Stimulated activated naive CD8-positive, alpha-beta T cell treated with anti-CD3 and anti-CD28 coated beads, Interleukin-15, Interleukin-2, amounts not matched to agents 100 ng/mL and 50 ng/mL, for 24 hours (primary cell): ENCODE measurements around the gene IDH2.
"Not testable (repeated sequence)": the region's sequence is repeated elsewhere in the genome, so short reads cannot be mapped to it uniquely, and the experiment has no call there.

Source experiments
- H3K27ac Mint-ChIP-seq: one replicate; pipeline ENCODE4 v1.8.0; 2021; ENCODE audit warnings: mild to moderate bottlenecking, mixed read lengths
- H3K27me3 Mint-ChIP-seq: one replicate; pipeline ENCODE4 v1.8.0; 2021; ENCODE audit warnings: mixed read lengths
- H3K36me3 Mint-ChIP-seq: one replicate; pipeline ENCODE4 v1.8.0; 2021; ENCODE audit warnings: low read depth, mixed read lengths
- H3K4me1 Mint-ChIP-seq: one replicate; pipeline ENCODE4 v1.8.0; 2021; ENCODE audit warnings: low read depth, mixed read lengths
- H3K4me3 Mint-ChIP-seq: one replicate; pipeline ENCODE4 v1.8.0; 2021; ENCODE audit warnings: mild to moderate bottlenecking, mixed read lengths
- H3K9me3 Mint-ChIP-seq: one replicate; pipeline ENCODE4 v1.8.0; 2021; ENCODE audit warnings: mixed read lengths

IDH2 gene

DNA sequence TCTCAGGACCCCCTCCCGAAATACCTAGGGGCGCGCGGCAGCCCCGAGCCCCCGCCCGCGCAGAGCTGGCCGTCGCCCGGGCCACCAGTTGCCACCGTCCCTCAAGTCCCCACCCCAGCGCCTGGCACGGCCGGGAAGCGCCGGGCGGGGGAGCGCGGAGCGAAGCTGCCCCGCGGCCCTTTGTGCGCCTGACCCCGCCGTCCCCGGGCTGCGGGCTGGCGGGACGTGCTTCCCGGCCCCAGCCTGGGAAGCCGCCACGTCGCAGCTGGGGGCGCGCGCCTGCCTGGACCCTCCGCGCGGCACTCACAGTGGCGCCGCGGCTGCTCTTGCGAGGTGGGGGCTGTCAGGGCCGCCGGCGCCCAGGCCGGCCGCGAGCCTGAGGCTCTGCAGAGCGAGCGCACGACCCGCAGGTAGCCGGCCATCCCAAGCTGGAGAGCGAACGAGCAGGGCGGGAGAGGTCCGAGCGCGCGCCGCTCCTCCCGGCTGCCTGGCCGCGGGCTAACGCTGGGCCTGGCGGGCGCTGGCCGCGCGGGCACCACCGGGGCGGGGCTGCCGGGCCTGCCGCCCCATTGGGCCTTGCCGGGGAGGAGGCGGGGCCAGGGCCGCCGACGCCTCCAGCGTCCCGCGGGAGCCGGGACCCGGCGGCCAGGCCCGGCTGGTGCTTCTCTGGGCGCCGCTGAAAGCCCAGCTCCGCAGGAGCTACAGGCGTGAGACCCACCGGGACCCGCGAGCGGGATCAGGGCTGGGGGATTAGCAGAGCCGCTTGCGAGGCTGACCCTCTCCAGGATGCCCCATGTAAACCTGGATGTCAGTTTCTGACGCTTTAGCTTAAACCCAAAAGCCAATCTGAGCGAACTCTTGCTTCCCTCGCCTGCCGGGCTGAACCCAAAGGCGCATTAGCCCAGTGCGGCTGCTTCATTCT lies at the start of gene IDH2:
Gene IDH2 (minus strand): TSS at position 500 of the 922 bp plus-strand sequence. CDS start 78 bp downstream, at position 422.
- Mint-ChIP-seq H3K27ac (peak within 1 kb of the TSS; percentile 85), H3K36me3 (peaks cover 9% of the 10 kb centered on the region), H3K4me3 (peak within 1 kb of the TSS; percentile 88), H3K9me3 (no peaks in the 10 kb centered on the region), H3K4me1 (peaks cover 53% of the 10 kb centered on the region), H3K27me3 (no peaks in the 10 kb centered on the region)

- not testable (repeated sequence) for H3K36me3 Mint-ChIP-seq, H3K9me3 Mint-ChIP-seq, H3K27ac Mint-ChIP-seq, H3K4me3 Mint-ChIP-seq, H3K4me1 Mint-ChIP-seq, H3K27me3 Mint-ChIP-seq
These were observed 48.3 kb upstream of the IDH2 start for GRCh38 chr15:90150551-90150950.

GRCh38 chr15:90149609-90150340 lies 47.5 kb upstream of the IDH2 start:
- Mint-ChIP-seq H3K4me1 (no peaks in the 10 kb centered on the region), H3K9me3 (no peaks in the 10 kb centered on the region), H3K4me3 (no peak overlapping the region), H3K27me3 (no peaks in the 10 kb centered on the region), H3K27ac (no peak overlapping the region), H3K36me3 (no peaks in the 10 kb centered on the region)

- not testable (repeated sequence) for H3K27ac Mint-ChIP-seq, H3K9me3 Mint-ChIP-seq, H3K27me3 Mint-ChIP-seq, H3K36me3 Mint-ChIP-seq, H3K4me3 Mint-ChIP-seq
- H3K4me1 Mint-ChIP-seq, result peaks cover 16% of the 10 kb centered on the region
These were observed 44.0 kb upstream of the IDH2 start for GRCh38 chr15:90146198-90146761.

GRCh38 chr15:90145761-90146160 lies 43.5 kb upstream of the IDH2 start:
- Mint-ChIP-seq H3K9me3 (no peaks in the 10 kb centered on the region), H3K27ac (no peak overlapping the region), H3K4me1 (peaks cover 16% of the 10 kb centered on the region), H3K36me3 (no peaks in the 10 kb centered on the region), H3K27me3 (no peaks in the 10 kb centered on the region), H3K4me3 (no peak overlapping the region)

- H3K4me3 Mint-ChIP-seq, result no peak overlapping the region
- H3K27me3 Mint-ChIP-seq, result no peaks in the 10 kb centered on the region
- peaks cover 16% of the 10 kb centered on the region for H3K4me1 Mint-ChIP-seq
- H3K9me3 Mint-ChIP-seq, result no peaks in the 10 kb centered on the region
- H3K27ac Mint-ChIP-seq, result no peak overlapping the region
- H3K36me3 Mint-ChIP-seq, result no peaks in the 10 kb centered on the region
These were observed 43.0 kb upstream of the IDH2 start for GRCh38 chr15:90145259-90145658.

DNA sequence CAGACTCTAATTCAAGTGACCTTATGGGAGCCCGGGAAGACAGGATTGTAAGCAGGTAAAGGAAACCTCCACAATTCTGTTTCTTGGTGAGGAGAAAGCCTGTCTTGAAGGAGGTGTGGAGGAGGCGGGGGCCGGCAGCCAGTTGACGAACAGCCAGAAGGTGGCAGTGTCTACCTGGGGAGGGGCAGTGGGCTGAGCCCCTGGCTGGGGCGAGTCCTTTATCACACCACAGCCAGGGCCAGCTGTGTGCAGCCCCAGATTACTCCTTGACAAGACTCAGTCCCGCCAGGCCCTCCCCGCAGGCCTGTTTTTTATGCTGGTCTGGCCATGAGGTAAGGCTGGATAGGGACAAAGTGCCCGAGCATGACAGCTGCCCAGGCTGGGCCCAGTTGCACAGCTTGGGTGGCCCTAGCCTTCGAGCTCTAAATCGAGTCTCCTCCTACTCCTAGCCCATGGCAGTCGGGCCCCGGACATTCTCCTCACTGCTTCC lies 40.9 kb upstream of the IDH2 start:
- Mint-ChIP-seq H3K27me3 (no peaks in the 10 kb centered on the region), H3K4me3 (no peak overlapping the region), H3K36me3 (no peaks in the 10 kb centered on the region), H3K27ac (no peak overlapping the region), H3K4me1 (peaks cover 25% of the 10 kb centered on the region), H3K9me3 (no peaks in the 10 kb centered on the region)

DNA sequence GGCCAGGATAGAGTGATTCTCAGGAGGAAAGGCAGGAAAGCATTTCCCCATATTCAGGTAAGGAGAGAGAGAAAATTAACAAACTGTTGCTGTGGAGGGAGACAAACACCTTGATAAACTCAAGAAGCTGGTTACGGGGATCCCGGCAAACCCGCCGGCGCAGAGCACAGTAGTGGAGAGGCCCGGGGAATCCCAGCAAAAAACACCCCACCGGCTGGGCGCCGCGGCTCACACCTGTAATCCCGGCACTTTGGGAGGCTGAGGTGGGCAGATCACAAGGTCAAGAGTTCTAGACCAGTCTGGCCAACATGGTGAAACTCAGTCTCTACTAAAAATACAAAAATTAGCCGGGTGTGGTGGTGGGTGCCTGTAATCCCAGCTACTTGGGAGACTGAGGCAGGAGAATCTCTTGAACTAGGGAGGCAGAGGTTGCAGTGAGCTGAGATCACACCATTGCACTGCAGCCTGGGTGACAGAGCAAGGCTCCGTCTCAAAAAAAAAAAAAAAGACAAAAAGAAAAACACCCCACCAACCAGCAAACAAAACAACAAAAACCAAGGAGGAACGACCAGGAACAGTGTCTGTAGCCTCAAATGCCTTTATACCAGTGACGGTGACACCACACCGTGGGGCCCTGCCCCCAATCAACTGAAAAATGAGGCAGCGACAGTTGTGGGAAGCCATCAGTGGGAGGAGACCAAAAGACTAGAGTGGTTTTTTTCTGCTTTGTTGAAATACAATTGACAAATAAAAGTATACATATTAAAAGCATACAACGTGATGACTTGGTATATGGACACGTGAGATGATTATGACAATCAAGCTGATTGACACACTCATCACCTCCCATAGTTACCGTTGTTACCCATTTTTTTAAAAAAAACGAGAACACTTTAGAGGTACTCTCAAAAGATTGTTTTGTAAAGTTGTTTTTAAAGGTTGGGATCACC lies 40.2 kb upstream of the IDH2 start:
- Mint-ChIP-seq H3K36me3 (no peaks in the 10 kb centered on the region), H3K27me3 (no peaks in the 10 kb centered on the region), H3K4me3 (peak overlapping the region; percentile 17), H3K27ac (no peak overlapping the region), H3K9me3 (no peaks in the 10 kb centered on the region), H3K4me1 (peaks cover 25% of the 10 kb centered on the region)

DNA sequence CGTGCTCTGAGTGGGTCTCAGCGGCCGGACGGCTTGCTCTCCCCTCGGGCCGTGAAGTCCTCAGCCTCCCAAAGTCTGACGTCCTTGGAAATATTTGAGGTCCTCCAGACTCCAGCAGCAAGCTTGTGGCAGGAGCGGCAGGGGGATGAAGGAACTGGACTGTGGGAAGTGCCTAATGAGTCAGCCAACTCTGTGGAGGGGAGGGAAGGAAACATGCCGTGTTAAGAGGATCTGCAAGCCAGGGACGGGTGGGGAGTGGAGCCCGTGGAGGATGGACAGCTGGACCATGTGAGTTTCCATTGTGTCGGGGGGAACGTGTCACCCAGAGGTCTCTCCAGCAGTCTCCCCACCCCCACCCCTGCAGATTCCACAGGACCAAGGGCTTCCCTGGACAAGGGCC lies 39.4 kb upstream of the IDH2 start:
- no peaks in the 10 kb centered on the region for H3K36me3 Mint-ChIP-seq
- no peaks in the 10 kb centered on the region for H3K9me3 Mint-ChIP-seq
- H3K27ac Mint-ChIP-seq, result no peak overlapping the region
- no peak overlapping the region for H3K4me3 Mint-ChIP-seq
- H3K4me1 Mint-ChIP-seq, result peaks cover 25% of the 10 kb centered on the region
- H3K27me3 Mint-ChIP-seq, result no peaks in the 10 kb centered on the region

DNA sequence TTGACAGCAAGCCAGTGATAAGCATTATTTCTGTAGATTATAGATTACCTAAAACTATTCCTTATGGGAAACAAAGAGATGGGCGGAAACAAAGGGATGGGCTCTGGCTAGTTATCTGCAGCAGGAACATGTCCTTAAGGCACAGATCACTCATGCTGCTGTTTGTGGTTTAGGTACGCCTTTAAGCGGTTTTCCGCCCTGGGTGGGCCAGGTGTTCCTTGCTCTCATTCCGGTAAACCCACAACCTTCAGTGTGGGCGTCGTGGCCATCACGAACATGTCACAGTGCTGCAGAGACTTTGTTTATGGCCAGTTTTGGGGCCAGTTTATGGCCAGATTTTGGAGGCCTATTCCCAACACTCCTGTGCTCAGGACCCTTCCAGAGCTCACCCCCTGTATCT lies 37.3 kb upstream of the IDH2 start:
- not testable (repeated sequence) for H3K27me3 Mint-ChIP-seq, H3K9me3 Mint-ChIP-seq, H3K36me3 Mint-ChIP-seq, H3K4me3 Mint-ChIP-seq, H3K27ac Mint-ChIP-seq
- peaks cover 25% of the 10 kb centered on the region for H3K4me1 Mint-ChIP-seq

- no peak overlapping the region for H3K4me3 Mint-ChIP-seq
- H3K36me3 Mint-ChIP-seq, result no peaks in the 10 kb centered on the region
- no peak overlapping the region for H3K27ac Mint-ChIP-seq
- peaks cover 25% of the 10 kb centered on the region for H3K4me1 Mint-ChIP-seq
- H3K27me3 Mint-ChIP-seq, result no peaks in the 10 kb centered on the region
- no peaks in the 10 kb centered on the region for H3K9me3 Mint-ChIP-seq
These were observed 36.0 kb upstream of the IDH2 start for GRCh38 chr15:90138071-90138833.

- H3K27me3 Mint-ChIP-seq, result no peaks in the 10 kb centered on the region
- H3K27ac Mint-ChIP-seq, result no peak overlapping the region
- H3K36me3 Mint-ChIP-seq, result no peaks in the 10 kb centered on the region
- H3K9me3 Mint-ChIP-seq, result no peaks in the 10 kb centered on the region
- H3K4me3 Mint-ChIP-seq, result no peak overlapping the region
- H3K4me1 Mint-ChIP-seq, result no peaks in the 10 kb centered on the region
These were observed 30.2 kb upstream of the IDH2 start for GRCh38 chr15:90132437-90132836.

GRCh38 chr15:90131848-90132247 lies 29.6 kb upstream of the IDH2 start:
- Mint-ChIP-seq H3K4me3 (no peak overlapping the region), H3K27me3 (peaks cover 3% of the 10 kb centered on the region), H3K9me3 (no peaks in the 10 kb centered on the region), H3K4me1 (no peaks in the 10 kb centered on the region), H3K36me3 (no peaks in the 10 kb centered on the region), H3K27ac (no peak overlapping the region)

GRCh38 chr15:90130291-90130690 lies 28.0 kb upstream of the IDH2 start:
- Mint-ChIP-seq H3K27me3 (peaks cover 8% of the 10 kb centered on the region), H3K36me3 (no peaks in the 10 kb centered on the region), H3K4me1 (no peaks in the 10 kb centered on the region), H3K4me3 (no peak overlapping the region), H3K27ac (no peak overlapping the region), H3K9me3 (no peaks in the 10 kb centered on the region)
